Lower lobe of right lung (tissue), 2 donors: ENCODE data around the gene GNG7. TPM values are rescaled to one million over a fixed set of nuclear protein-coding genes. Genes with fewer than 3 reads are reported as not detected.
"Not testable (repeated sequence)": the region's sequence is repeated elsewhere in the genome, so short reads cannot be mapped to it uniquely, and the experiment has no call there.

ENCODE experiments used
- ATAC-seq, 2 donors: fragments of 200-7000 bp; cut with Tn5 transposase; one replicate each; pipeline ENCODE4 v1.9.1; 2020 to 2022; ENCODE audit warnings: mild to moderate bottlenecking in 2 of 2, moderate library complexity in 2 of 2
- DNase-seq: peaks from one replicate; pipeline ENCODE4 v3.0.0-alpha.2; 2020
- H3K27ac ChIP-seq: fragments of 200-600 bp; one replicate; pipeline ENCODE4 v1.8.0; 2022
- H3K27me3 ChIP-seq: fragments of 200-600 bp; one replicate; pipeline ENCODE4 v1.8.0; 2022; ENCODE audit warnings: low read depth
- H3K36me3 ChIP-seq: fragments of 200-600 bp; one replicate; pipeline ENCODE4 v1.8.0; 2022; ENCODE audit warnings: mild to moderate bottlenecking
- H3K4me1 ChIP-seq: fragments of 200-600 bp; one replicate; pipeline ENCODE4 v1.8.0; 2022
- H3K4me3 ChIP-seq: fragments of 200-600 bp; one replicate; pipeline ENCODE4 v1.8.0; 2022; ENCODE audit warnings: mild to moderate bottlenecking
- H3K9me3 ChIP-seq: fragments of 200-600 bp; one replicate; pipeline ENCODE4 v1.8.0; 2022
- intact Hi-C: fragments of 100-400 bp; cut with DNase I; formaldehyde crosslinking; loops from one replicate; pipeline ENCODE4 v1.11.0; 2022
- total RNA-seq: library from RNA; stranded (reverse); fragmentation: NEBNext Ultra II Directional; extraction: Animal tissue kit (Norgen Biotek cat#: 25700); gene quantifications from one replicate; pipeline ENCODE4 v1.2.1, GENCODE V29; 2021
- TF ChIP-seq, protein P1 (sequence below): fragments of 200-600 bp; IDR thresholded peaks from one replicate; pipeline ENCODE4 v1.8.0; 2022; ENCODE audit warnings: antibody characterized with exemption, mild to moderate bottlenecking
- donor health status: DM: no; HTN: yes; CAD: no; lungs with severe emphysema.

GNG7 gene
- total RNA-seq, 1 donor from 2014 or later = 6.2 TPM

DNA sequence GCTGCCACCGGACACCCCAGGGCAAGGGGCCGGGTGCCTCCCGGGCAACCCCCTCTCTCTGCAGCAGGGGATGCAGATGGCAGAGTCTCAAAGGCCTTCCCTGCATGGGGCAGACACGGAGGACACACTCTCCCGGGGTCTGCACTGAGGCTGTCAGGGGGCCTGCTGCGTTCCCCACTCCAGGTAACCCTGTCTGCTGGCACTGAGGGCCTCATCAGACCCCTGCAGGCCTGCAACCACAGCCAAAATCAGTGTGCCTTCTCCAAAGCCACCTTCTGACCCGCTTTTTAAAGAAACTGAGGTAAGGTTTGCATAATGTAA is 93.9 kb downstream of the GNG7 start:
- Histone ChIP-seq H3K36me3 (no peaks in the 10 kb centered on the region), H3K27me3 (no peaks in the 10 kb centered on the region), H3K27ac (no peak overlapping the region), H3K4me3 (no peak overlapping the region), H3K9me3 (no peaks in the 10 kb centered on the region), H3K4me1 (peaks cover 13% of the 10 kb centered on the region)
- TF ChIP-seq, protein P1, sequence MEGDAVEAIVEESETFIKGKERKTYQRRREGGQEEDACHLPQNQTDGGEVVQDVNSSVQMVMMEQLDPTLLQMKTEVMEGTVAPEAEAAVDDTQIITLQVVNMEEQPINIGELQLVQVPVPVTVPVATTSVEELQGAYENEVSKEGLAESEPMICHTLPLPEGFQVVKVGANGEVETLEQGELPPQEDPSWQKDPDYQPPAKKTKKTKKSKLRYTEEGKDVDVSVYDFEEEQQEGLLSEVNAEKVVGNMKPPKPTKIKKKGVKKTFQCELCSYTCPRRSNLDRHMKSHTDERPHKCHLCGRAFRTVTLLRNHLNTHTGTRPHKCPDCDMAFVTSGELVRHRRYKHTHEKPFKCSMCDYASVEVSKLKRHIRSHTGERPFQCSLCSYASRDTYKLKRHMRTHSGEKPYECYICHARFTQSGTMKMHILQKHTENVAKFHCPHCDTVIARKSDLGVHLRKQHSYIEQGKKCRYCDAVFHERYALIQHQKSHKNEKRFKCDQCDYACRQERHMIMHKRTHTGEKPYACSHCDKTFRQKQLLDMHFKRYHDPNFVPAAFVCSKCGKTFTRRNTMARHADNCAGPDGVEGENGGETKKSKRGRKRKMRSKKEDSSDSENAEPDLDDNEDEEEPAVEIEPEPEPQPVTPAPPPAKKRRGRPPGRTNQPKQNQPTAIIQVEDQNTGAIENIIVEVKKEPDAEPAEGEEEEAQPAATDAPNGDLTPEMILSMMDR = no peak
- ATAC-seq (no peak), DNase-seq (no peak)
- intact Hi-C loops = no loop called here

DNA sequence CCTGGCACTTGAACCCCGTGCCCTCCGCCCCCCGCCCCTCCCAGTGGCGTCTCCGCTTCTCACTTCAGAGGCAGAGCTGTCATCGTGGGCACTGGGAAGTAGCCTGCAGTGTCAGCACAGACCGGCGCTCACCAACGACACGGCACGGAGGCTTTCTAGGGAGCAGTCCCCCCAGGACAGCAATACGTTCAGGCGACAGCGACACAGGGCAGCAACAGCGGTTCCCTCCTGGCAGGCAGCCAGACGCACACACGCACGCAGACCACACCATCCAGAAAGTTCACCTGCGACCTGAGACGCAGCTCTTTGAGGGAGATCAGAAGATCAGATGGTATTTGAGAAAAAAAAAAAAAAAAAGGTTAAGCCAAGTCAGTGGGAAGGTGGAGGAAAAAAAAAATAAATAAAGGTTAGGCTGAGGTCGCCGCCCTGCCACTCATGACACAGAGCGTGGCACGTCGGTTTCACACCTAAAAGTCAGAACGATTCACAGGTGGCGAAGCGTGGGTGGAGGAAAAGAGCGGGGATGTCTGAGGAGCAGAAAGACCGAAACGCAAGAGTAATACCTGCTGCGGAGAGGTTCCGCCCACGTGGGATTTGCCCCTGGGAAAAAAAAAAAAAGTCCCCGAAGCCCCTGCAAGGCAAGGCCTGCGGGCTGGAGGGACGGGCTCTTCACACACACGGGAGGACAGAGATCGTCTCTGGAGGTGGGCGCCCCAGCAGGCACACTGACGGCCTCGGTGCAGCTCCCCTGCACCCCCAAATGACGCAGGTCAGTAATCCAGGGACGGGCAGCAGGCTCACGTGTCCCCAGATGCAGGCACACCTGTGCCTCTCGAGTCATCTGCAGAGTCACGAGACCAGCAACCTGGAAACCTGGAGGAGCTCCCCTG is 94.5 kb downstream of the GNG7 start:
- Histone ChIP-seq H3K27ac (no peak overlapping the region), H3K4me3 (no peak overlapping the region), H3K9me3 (no peaks in the 10 kb centered on the region), H3K36me3 (no peaks in the 10 kb centered on the region), H3K27me3 (no peaks in the 10 kb centered on the region), H3K4me1 (peaks cover 16% of the 10 kb centered on the region)
- ATAC-seq = no peak
- peak; percentile 50 for DNase-seq
- TF ChIP-seq, protein P1 = no peak
- intact Hi-C loops = no loop called here

DNA sequence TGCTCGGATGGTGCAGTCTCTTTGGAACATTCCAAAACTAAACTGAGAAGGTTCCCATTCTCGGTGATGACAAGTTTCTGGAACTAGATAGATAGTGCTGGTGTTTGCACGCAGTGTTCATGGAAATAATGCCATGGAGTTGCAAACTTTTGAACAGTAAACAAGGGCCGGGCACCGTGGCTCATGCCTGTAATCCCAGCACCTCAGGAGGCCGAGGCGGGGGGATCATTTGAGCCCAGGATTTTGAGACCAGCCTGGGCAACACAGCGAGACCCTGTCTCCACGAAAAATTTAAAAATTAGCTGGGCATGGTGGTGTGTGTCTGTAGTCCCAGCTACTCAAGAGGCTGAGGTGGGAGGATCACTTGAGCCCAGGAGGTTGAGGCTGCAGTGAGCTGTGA is 95.7 kb downstream of the GNG7 start:
- H3K27ac ChIP-seq, H3K4me3 ChIP-seq, ATAC-seq, intact Hi-C loops, H3K27me3 ChIP-seq, H3K36me3 ChIP-seq, H3K9me3 ChIP-seq: not testable (repeated sequence)
- peaks cover 28% of the 10 kb centered on the region for H3K4me1 ChIP-seq
- peak; percentile 32 for DNase-seq

DNA sequence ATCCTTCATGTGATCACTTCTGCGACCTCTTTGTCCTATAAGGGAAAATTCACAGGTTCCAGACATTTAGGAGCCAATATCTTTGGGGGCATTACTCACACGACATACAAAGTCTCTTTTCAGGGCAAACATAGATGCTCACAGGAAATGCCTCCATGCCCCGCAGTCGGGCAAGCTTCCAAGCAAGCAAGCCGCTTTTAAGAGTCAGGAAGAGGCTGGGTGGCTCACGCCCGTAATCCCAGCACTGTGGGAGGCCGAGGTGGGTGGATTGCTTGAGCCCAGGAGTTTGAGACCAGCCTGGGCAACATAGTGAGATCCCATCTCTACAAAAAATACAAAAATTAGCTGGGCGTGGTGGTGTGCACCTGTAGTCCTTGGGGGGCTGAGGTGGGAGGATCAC is 96.6 kb downstream of the GNG7 start:
- ATAC-seq, H3K36me3 ChIP-seq, intact Hi-C loops, H3K4me3 ChIP-seq, H3K27me3 ChIP-seq, H3K9me3 ChIP-seq, H3K27ac ChIP-seq: not testable (repeated sequence)
- peak; percentile 28 for DNase-seq
- peaks cover 22% of the 10 kb centered on the region for H3K4me1 ChIP-seq

DNA sequence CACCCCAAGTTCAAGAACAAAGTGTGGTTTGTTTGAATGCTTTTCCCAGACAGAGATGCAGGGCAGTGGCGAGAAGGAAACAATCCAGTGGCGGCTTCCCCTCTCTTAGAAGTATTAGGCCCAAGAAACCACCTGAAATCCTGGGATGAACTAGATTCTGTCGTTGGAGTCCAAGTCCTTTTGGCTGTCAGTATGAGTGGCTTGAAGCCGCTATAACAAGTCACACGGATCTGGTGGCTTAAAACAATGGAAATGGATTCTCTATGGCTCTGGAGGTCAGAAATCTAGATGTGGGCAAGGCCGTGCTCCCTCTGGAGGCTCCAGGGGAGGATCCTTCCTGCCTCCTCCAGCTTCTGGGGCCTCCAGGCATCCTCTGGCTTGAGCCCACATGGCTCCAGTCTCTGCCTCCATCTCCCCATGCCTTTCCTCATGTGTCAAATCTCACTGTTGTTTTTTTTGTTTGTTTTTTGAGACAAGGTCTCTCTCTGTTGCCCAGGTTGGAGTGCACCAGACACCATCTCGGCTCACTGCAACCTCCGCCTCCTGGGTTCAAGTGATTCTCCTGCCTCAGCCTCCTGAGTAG is 97.7 kb downstream of the GNG7 start:
- DNase-seq (no peak), ATAC-seq (no peak)
- intact Hi-C loops = no loop called here
- TF ChIP-seq, protein P1 = no peak
- Histone ChIP-seq H3K27me3 (no peaks in the 10 kb centered on the region), H3K4me1 (peaks cover 18% of the 10 kb centered on the region), H3K4me3 (no peak overlapping the region), H3K9me3 (no peaks in the 10 kb centered on the region), H3K36me3 (no peaks in the 10 kb centered on the region), H3K27ac (no peak overlapping the region)

DNA sequence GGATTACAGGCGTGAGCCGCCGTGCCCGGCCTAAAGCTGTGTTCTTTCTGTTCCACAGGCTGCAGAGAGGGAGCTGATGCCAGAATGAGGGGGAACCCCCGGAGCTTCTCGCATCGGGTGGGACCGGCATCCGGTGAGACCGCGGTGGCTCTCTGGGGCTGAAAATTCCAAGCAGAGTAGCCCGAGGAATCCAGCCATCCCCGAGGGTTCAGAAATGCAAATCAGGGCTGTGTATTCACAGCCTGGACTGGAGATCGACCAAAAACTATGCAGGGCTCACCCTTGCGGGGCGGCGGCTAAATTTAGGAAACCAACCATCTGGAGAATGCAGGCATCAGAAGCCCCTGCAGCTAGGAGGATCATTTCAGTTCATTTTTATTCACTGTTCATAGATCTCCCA is 99.2 kb downstream of the GNG7 start:
- Histone ChIP-seq H3K36me3 (no peaks in the 10 kb centered on the region), H3K4me3 (peak overlapping the region; percentile 35), H3K4me1 (peaks cover 32% of the 10 kb centered on the region), H3K9me3 (no peaks in the 10 kb centered on the region), H3K27ac (peak overlapping the region; percentile 55), H3K27me3 (no peaks in the 10 kb centered on the region)
- intact Hi-C loops = no loop called here
- DNase-seq (peak; percentile 39), ATAC-seq (peak in 1 of 2 donors; percentile 4)
- TF ChIP-seq, protein P1 = no peak
